ENCODE measurements around the gene NDC1. TPM values are rescaled to one million over a fixed set of nuclear protein-coding genes. Genes with fewer than 3 reads are reported as not detected.

Gene NDC1
- total and polyA plus RNA-seq, 2 donors (not counting 3 experiments of a cell fraction or from before 2014, with no cell fraction given) = 23.2 to 29.2 TPM

DNA sequence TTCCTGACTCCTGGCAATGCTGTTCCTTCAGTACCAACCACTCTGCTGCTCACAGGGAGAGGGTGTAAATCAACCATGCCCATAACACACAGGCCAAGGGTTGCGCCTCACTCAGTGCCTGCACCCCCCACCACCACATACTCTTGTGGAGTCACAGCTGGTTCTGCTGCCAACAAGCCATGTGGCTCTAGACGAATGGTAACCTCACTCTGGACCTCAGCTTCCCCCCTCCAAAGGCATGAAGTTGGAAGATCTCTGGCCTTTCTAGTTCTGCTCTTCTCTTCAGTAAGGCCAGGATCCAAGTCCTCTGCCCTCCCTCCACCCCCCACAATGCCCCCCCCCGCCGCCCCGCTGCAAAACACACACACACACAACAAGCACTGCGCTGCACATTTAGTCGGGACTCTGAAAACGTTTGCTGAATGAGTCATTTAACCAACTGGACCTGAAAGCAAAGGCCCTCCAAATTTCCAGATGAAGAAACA is 97.4 kb downstream of the NDC1 start:
- no TSS peak for BruUV-seq (replicated peaks)
- H3K4me2 ChIP-seq (ENCODE audit: insufficient read depth, low read length) = no peak overlapping the region
- no peak for TF ChIP-seq GATA2 (IDR thresholded peaks at IDR 0.05; ENCODE audit: insufficient read depth, insufficient read length, low read depth, low read length)
- no peak for TF ChIP-seq POLR2A (IDR thresholded peaks at IDR 0.05; ENCODE audit: low read depth, low read length)
- no peak for TF ChIP-seq JUN (IDR thresholded peaks at IDR 0.05; ENCODE audit: borderline replicate concordance, insufficient read depth, insufficient read length, low read depth)
- no peak for TF ChIP-seq MYC (IDR thresholded peaks at IDR 0.05; ENCODE audit: low read depth, low read length)
- no peak for TF ChIP-seq FOS (IDR thresholded peaks at IDR 0.05; ENCODE audit: borderline replicate concordance, insufficient read depth, low read length)
- TF ChIP-seq, protein P1, sequence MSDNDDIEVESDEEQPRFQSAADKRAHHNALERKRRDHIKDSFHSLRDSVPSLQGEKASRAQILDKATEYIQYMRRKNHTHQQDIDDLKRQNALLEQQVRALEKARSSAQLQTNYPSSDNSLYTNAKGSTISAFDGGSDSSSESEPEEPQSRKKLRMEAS (IDR thresholded peaks at IDR 0.05; ENCODE audit: insufficient read depth, insufficient read length) = no peak
- no peak overlapping the region for H3K4me3 ChIP-seq (replicated peaks in 1 of 3; ENCODE audit: insufficient read depth in 1 of 3, low read depth in 1 of 3, low read length in 3 of 3)
- H3K9me1 ChIP-seq (replicated peaks; ENCODE audit: control insufficient read depth, extremely low read depth, insufficient read depth, low read length) = no peaks in the 10 kb centered on the region
- no peak overlapping the region for H3K27ac ChIP-seq (ENCODE audit: insufficient read depth, low read depth, low read length)
- CTCF ChIA-PET = interaction anchor here (1.8 kb wide), 1 partner anchor 25 kb away, joined by 6 read pairs; no protein-coding TSS in a partner anchor
- DNase-seq (ENCODE audit: low read depth, low spot score) = no peak
- no peak for FAIRE-seq
- intact Hi-C loops (cut with micrococcal nuclease) = no loop called here
- H3K9me3 ChIP-seq (replicated peaks; ENCODE audit: control insufficient read depth, insufficient read depth, low read length) = no peaks in the 10 kb centered on the region
- no peaks in the 10 kb centered on the region for H3K79me2 ChIP-seq (ENCODE audit: control insufficient read depth, insufficient read depth, low read length)
- no peaks in the 10 kb centered on the region for H3K36me3 ChIP-seq (ENCODE audit: control insufficient read depth in 2 of 2, extremely low read depth in 1 of 2, insufficient read depth in 2 of 2, low read length in 2 of 2)
- dilution Hi-C loops (cut with MboI; ENCODE audit: extremely low pct_ligation_motif_present, low sequenced_read_pairs) = no loop called here
- POLR2A ChIA-PET = interaction anchor here (0.6 kb wide), 1 partner anchor 391 kb away, joined by 3 read pairs; no protein-coding TSS in a partner anchor
- H2AFZ ChIP-seq (ENCODE audit: low read depth, low read length) = no peak overlapping the region
- peaks cover 11% of the 10 kb centered on the region for H3K4me1 ChIP-seq (ENCODE audit: control insufficient read depth, extremely low read depth, insufficient read depth, low read length)
- no peak overlapping the region for H3K9ac ChIP-seq (replicated peaks; ENCODE audit: extremely low read depth, insufficient read depth, low read length)
- H3K27me3 ChIP-seq (ENCODE audit: control insufficient read depth in 2 of 2, insufficient read depth in 2 of 2, low read length in 2 of 2) = peaks cover 30 to 48% of the 10 kb centered on the region in 2 experiments
- H4K20me1 ChIP-seq (replicated peaks; ENCODE audit: control insufficient read depth, extremely low read depth, insufficient read depth, low read length) = no peaks in the 10 kb centered on the region

DNA sequence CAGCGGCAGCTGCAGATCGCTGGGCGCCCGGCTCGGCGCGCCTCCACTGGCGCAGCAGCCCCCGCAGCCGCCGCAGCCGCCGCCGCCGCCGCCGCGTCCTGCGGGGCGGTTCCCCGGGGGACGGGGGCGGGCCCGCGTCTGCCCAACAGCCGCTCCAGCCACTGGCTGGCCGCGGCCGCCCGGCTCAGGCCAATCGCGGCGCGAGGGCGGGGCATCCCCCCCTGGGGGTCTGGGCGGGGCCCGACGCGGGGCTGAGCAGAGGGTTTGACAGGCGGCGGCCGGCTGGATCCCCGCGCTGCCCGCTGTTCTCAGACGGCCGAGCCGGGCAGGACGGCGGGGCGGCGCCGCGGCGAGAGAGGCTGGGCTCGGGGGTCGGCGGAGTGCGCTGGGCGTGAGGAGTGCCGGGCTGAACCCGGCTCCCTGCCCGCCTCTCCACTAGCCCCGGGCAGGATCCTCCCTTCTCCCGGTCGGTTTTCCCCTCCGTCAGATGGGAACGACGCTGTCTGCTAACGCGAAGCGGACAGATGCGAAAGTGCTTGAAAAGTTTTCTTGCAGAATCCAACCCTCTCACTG is 98.9 kb downstream of the NDC1 start, which contains the start of gene GLIS1:
Gene GLIS1 (minus strand): TSS at position 56 of the 573 bp plus-strand sequence. CDS start 1,100 bp downstream, outside the sequence.
- peak within 1 kb of the TSS; percentile 21 to 52 (median 47) for H3K4me3 ChIP-seq (replicated peaks in 1 of 3; ENCODE audit: insufficient read depth in 1 of 3, low read depth in 1 of 3, low read length in 3 of 3)
- no peaks in the 10 kb centered on the region for H3K9me1 ChIP-seq (replicated peaks; ENCODE audit: control insufficient read depth, extremely low read depth, insufficient read depth, low read length)
- peak within 1 kb of the TSS; percentile 97 for H2AFZ ChIP-seq (ENCODE audit: low read depth, low read length)
- H3K4me2 ChIP-seq (ENCODE audit: insufficient read depth, low read length) = peak within 1 kb of the TSS; percentile 83
- ChIA-PET CTCF (no interaction called here), POLR2A (no interaction called here)
- H4K20me1 ChIP-seq (replicated peaks; ENCODE audit: control insufficient read depth, extremely low read depth, insufficient read depth, low read length) = no peaks in the 10 kb centered on the region
- no TSS peak for BruUV-seq (replicated peaks)
- H3K4me1 ChIP-seq (ENCODE audit: control insufficient read depth, extremely low read depth, insufficient read depth, low read length) = peaks cover 11% of the 10 kb centered on the region
- H3K9me3 ChIP-seq (replicated peaks; ENCODE audit: control insufficient read depth, insufficient read depth, low read length) = no peaks in the 10 kb centered on the region
- FAIRE-seq (peak; percentile 74), DNase-seq (ENCODE audit: low read depth, low spot score) (peak; percentile 86)
- dilution Hi-C loops (cut with MboI; ENCODE audit: extremely low pct_ligation_motif_present, low sequenced_read_pairs) = no loop called here
- intact Hi-C loops (cut with micrococcal nuclease) = loop anchor here (2.0 kb wide), 2 partner anchors 26 to 100 kb away; partner anchors contain the start of gene NDC1
- peaks cover 40 to 52% of the 10 kb centered on the region in 2 experiments for H3K27me3 ChIP-seq (ENCODE audit: control insufficient read depth in 2 of 2, insufficient read depth in 2 of 2, low read length in 2 of 2)
- no peak within 1 kb of the TSS for H3K27ac ChIP-seq (ENCODE audit: insufficient read depth, low read depth, low read length)
- TF ChIP-seq EZH2 (IDR thresholded peaks at IDR 0.05; ENCODE audit: borderline replicate concordance, low read depth, low read length, severe bottlenecking) = no peak
- H3K79me2 ChIP-seq (ENCODE audit: control insufficient read depth, insufficient read depth, low read length) = no peaks in the 10 kb centered on the region
- H3K36me3 ChIP-seq (ENCODE audit: control insufficient read depth in 2 of 2, extremely low read depth in 1 of 2, insufficient read depth in 2 of 2, low read length in 2 of 2) = no peaks in the 10 kb centered on the region
- H3K9ac ChIP-seq (replicated peaks; ENCODE audit: extremely low read depth, insufficient read depth, low read length) = no peak within 1 kb of the TSS

Measured in endothelial cell of umbilical vein (primary cell).